Measurements from ENCODE around the gene MAN1A1. TPM values are rescaled to one million over a fixed set of nuclear protein-coding genes. Genes with fewer than 3 reads are reported as not detected.
A peak's percentile ranks its signal among the peaks of the same experiment; 100 is the strongest.

The MAN1A1 gene
- total and polyA plus RNA-seq, 10 donors: 6.0 to 148 (median 93.5) TPM

DNA sequence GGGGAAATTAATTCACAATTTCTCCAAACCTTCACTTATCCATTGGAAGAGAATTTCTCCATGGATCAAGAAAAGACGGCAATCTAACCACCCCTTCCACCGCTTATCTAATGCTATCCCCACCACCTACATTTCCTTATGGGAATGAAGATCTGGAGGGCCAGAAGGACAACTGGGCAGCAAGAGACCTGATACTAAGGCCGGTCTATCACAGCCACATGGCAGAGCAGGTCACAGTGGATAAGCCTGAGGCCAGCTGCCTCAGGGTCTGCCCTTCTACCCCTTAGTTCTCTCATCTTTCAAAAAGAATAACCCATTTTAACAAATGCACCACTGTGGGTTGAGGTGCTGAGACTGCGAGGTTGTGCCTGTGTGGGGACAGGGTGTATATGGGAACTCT is 37.1 kb downstream of the MAN1A1 start:
- Histone ChIP-seq H3K27ac (peak overlapping the region; percentile 29 to 89 (median 72)), H3K36me3 (no peaks in the 10 kb centered on the region), H3K4me3 (no peak overlapping the region), H3K27me3 (replicated peaks in 1 of 7) (no peaks in the 10 kb centered on the region), H3K9me3 (no peaks in the 10 kb centered on the region), H3K4me1 (peaks cover 20 to 83% (median 50%) of the 10 kb centered on the region in 6 donors)
- TF ChIP-seq POLR2A (IDR thresholded peaks at IDR 0.05): no peak
- TF ChIP-seq, protein P1, sequence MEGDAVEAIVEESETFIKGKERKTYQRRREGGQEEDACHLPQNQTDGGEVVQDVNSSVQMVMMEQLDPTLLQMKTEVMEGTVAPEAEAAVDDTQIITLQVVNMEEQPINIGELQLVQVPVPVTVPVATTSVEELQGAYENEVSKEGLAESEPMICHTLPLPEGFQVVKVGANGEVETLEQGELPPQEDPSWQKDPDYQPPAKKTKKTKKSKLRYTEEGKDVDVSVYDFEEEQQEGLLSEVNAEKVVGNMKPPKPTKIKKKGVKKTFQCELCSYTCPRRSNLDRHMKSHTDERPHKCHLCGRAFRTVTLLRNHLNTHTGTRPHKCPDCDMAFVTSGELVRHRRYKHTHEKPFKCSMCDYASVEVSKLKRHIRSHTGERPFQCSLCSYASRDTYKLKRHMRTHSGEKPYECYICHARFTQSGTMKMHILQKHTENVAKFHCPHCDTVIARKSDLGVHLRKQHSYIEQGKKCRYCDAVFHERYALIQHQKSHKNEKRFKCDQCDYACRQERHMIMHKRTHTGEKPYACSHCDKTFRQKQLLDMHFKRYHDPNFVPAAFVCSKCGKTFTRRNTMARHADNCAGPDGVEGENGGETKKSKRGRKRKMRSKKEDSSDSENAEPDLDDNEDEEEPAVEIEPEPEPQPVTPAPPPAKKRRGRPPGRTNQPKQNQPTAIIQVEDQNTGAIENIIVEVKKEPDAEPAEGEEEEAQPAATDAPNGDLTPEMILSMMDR (IDR thresholded peaks at IDR 0.05 in 8 of 11, conservative IDR thresholded peaks at IDR 0.05 in 3 of 11): no peak
- no peak for TF ChIP-seq POLR2AphosphoS5 (IDR thresholded peaks at IDR 0.05)
- no peak for DNase-seq
- intact Hi-C loops (cut with DNase I; ENCODE audit: low total_unique reads): no loop called here
- WGBS, 5 donors: 91 to 93% (median 91%) methylated on average over 4 of the region's 4 CpGs

DNA sequence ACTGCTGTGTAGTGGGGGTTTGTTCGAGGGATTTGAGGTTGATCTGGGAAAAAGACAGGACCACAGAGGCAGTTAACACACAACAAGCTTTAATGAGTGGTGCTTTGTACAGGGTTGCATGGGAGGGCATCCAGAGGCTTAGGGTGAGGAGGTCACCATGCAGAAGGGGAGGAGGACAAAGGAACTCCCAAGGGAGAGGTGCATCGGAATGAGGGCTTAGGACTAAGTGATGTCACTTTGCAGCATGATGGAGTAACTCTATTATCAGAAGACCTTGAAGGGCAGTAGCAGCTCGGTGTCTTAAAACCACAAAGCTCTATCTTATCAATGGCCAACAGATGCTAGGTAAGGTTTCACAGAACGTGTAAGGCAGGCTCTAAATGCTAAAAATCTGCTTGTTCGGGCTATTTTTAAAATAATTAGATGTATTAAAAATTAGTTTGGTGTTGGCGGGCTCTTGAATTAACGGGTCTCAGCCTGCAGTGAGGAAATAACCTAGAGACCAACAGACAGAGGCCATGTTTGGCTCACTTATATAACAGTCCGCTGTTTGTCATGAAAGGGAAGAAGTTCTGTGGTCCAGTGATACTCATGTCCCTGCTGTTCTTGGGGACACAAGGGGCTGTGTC is 37.9 kb downstream of the MAN1A1 start:
- 79 to 92% (median 89%) methylated on average over 8 of the region's 8 CpGs for WGBS, 5 donors
- no peaks in the 10 kb centered on the region for H3K27me3 ChIP-seq (replicated peaks in 1 of 7)
- intact Hi-C loops (cut with DNase I; ENCODE audit: low total_unique reads): no loop called here
- peaks cover 20 to 79% (median 50%) of the 10 kb centered on the region in 6 donors for H3K4me1 ChIP-seq
- H3K27ac ChIP-seq: peak overlapping the region in 2 of 8 donors; percentile 79 to 81
- H3K4me3 ChIP-seq: no peak overlapping the region
- H3K36me3 ChIP-seq: peaks cover 0 to 4% (median 1%) of the 10 kb centered on the region in 6 donors
- DNase-seq: no peak
- TF ChIP-seq, protein P1 (IDR thresholded peaks at IDR 0.05 in 8 of 11, conservative IDR thresholded peaks at IDR 0.05 in 3 of 11): no peak
- TF ChIP-seq POLR2A (IDR thresholded peaks at IDR 0.05) (no peak), POLR2AphosphoS5 (IDR thresholded peaks at IDR 0.05) (no peak)
- H3K9me3 ChIP-seq: no peaks in the 10 kb centered on the region

DNA sequence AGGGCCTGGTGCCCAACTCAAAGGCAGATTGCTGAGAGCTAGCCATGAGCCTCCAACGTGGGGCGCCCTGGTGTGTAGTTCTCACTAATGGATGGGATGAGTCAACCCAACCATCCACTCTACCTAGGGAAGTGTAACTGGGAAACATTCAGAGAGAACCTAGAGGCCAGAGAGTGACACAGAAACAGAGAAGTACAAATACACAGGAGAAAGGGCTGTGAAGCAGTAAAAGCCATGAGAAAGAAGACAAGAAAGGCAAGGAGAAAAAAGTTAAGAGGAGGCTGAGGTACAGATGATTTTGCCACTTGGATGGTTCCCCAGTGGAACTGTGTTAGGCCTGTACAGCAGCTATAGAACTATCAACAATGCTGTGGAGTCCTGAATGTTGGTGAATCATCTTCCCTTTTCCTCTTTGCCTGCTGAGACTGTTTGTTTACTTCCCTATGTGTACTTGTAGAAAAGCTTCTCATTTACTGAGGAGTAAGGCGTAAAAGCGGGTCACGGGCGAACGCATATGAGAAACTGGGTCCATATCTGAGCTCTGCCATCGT is 39.0 kb downstream of the MAN1A1 start:
- peaks cover 0 to 15% (median 6%) of the 10 kb centered on the region in 6 donors for H3K36me3 ChIP-seq
- 79 to 89% (median 82%) methylated on average over 8 of the region's 8 CpGs for WGBS, 5 donors
- H3K27me3 ChIP-seq (replicated peaks in 1 of 7): no peaks in the 10 kb centered on the region
- intact Hi-C loops (cut with DNase I; ENCODE audit: low total_unique reads): no loop called here
- H3K27ac ChIP-seq: peak overlapping the region in 5 of 8 donors; percentile 22 to 72 (median 49)
- no peak overlapping the region for H3K4me3 ChIP-seq
- no peak for DNase-seq
- TF ChIP-seq, protein P1 (IDR thresholded peaks at IDR 0.05 in 8 of 11, conservative IDR thresholded peaks at IDR 0.05 in 3 of 11): no peak
- peak in 1 of 3 donors; percentile 21 for TF ChIP-seq POLR2AphosphoS5 (IDR thresholded peaks at IDR 0.05)
- TF ChIP-seq POLR2A (IDR thresholded peaks at IDR 0.05): no peak
- H3K9me3 ChIP-seq: no peaks in the 10 kb centered on the region
- H3K4me1 ChIP-seq: peaks cover 20 to 72% (median 49%) of the 10 kb centered on the region in 6 donors

DNA sequence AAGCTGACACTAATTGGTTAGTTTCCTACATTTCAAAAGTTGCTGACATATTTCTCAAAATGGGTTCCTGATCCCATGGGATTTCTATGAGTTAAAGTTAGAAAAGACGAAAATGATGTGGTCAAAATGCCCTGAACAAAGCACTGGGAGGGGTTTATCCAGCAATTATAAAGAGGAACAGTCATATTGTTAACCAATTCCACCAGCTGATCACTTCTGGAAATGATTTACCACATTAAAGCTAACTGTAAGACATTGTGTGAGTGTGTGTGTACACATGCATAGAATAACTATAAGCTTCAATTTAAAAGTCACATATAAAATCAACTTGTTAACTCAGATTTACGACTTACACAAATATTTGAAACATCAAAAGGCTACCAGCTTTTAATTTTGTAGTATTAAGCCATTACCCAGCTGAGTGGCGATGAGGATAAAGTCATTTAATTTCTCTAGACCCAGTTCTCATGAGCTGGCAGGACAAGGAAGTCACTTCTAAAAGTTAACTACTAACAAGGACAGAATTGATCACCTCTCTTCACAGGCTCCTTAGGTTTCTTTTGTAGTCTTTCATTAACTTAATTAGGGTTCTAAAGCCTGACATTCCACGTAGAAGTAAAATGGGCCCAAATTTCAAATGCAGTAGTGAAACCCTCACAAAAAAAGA is 40.4 kb downstream of the MAN1A1 start:
- intact Hi-C loops (cut with DNase I; ENCODE audit: low total_unique reads): no loop called here
- DNase-seq: no peak
- Histone ChIP-seq H3K4me1 (peaks cover 20 to 57% (median 35%) of the 10 kb centered on the region in 6 donors), H3K27me3 (replicated peaks in 1 of 7) (no peaks in the 10 kb centered on the region), H3K4me3 (no peak overlapping the region), H3K27ac (no peak overlapping the region), H3K36me3 (peaks cover 0 to 17% (median 8%) of the 10 kb centered on the region in 6 donors), H3K9me3 (no peaks in the 10 kb centered on the region)
- TF ChIP-seq POLR2AphosphoS5 (IDR thresholded peaks at IDR 0.05) (no peak), POLR2A (IDR thresholded peaks at IDR 0.05) (no peak)
- TF ChIP-seq, protein P1 (IDR thresholded peaks at IDR 0.05 in 8 of 11, conservative IDR thresholded peaks at IDR 0.05 in 3 of 11): no peak
- 82 to 89% (median 84%) methylated on average over 4 of the region's 4 CpGs for WGBS, 5 donors

Data from spleen (tissue), 11 donors.